ENCODE measurements around the gene TSPAN9. TPM values are rescaled to one million over a fixed set of nuclear protein-coding genes. Genes with fewer than 3 reads are reported as not detected.

Gene TSPAN9
- polyA plus RNA-seq, 3 donors from 2014 or later = 0.44 TPM; not detected in 2

GRCh38 chr12:3077572-3078081, 448 bp downstream of the TSPAN9 start:
- H3K9me3 Mint-ChIP-seq = no peaks in the 10 kb centered on the region
- H3K4me1 Mint-ChIP-seq = peaks cover 5 to 16% of the 10 kb centered on the region in 2 donors
- peak in 2 of 3 donors; percentile 6 to 14 for DNase-seq
- peak overlapping the region in 3 of 6 donors; percentile 7 to 61 (median 31) for H3K27ac Mint-ChIP-seq
- no peaks in the 10 kb centered on the region for H3K36me3 Mint-ChIP-seq
- peak overlapping the region; percentile 74 to 87 (median 82) for H3K4me3 Mint-ChIP-seq
- H3K27me3 Mint-ChIP-seq (ENCODE audit: low read depth in 3 of 3) = peaks cover 0 to 9% (median 5%) of the 10 kb centered on the region in 3 donors

DNA sequence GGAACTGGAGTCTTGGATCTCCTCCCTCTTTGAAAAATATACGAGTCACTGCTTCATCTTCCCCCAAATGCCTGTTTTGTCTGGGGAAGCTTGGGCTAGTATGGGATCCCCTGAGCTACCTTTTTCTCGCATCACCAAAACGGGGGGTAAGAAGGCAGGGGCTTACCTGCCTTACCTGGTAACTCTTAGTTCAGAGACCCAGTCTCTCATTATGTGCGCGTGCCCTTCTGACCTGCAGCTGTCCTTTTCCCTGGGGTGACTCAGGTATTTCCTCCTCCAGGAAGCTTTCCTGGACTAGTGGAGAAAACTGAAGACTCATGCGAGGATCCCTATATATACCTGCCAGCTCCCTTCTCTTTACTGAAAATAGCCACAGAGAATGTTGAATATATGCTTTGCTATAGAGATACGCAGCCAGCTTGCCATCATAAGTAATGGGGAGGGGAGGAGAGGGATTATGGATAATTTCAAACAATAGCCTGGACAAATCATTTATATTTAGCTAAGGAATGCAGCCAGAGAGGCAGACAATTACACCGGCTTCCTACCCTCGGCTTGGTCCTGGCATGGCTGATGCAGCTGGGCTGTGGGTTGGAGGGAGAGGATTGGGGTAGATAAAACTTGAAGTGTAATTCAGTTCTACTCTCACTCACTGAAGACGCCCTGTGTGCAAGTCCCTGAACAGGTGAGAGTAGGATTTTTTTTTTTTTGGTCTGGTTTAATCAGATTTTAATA, 1.1 kb downstream of the TSPAN9 start:
- no peaks in the 10 kb centered on the region for H3K9me3 Mint-ChIP-seq
- H3K27me3 Mint-ChIP-seq (ENCODE audit: low read depth in 3 of 3) = peaks cover 0 to 8% (median 5%) of the 10 kb centered on the region in 3 donors
- no peaks in the 10 kb centered on the region for H3K36me3 Mint-ChIP-seq
- peak overlapping the region; percentile 74 to 87 (median 82) for H3K4me3 Mint-ChIP-seq
- peaks cover 5 to 16% of the 10 kb centered on the region in 2 donors for H3K4me1 Mint-ChIP-seq
- DNase-seq = no peak
- peak overlapping the region in 3 of 6 donors; percentile 7 to 61 (median 31) for H3K27ac Mint-ChIP-seq

GRCh38 chr12:3081091-3081490, 3.9 kb downstream of the TSPAN9 start:
- H3K27ac Mint-ChIP-seq = no peak overlapping the region
- DNase-seq = no peak
- peaks cover 2 to 5% (median 3%) of the 10 kb centered on the region in 3 donors for H3K27me3 Mint-ChIP-seq (ENCODE audit: low read depth in 3 of 3)
- peaks cover 5 to 10% of the 10 kb centered on the region in 2 donors for H3K4me1 Mint-ChIP-seq
- no peak overlapping the region for H3K4me3 Mint-ChIP-seq
- no peaks in the 10 kb centered on the region for H3K9me3 Mint-ChIP-seq
- no peaks in the 10 kb centered on the region for H3K36me3 Mint-ChIP-seq

- no peak overlapping the region for H3K4me3 Mint-ChIP-seq
- peaks cover 2 to 5% (median 3%) of the 10 kb centered on the region in 3 donors for H3K27me3 Mint-ChIP-seq (ENCODE audit: low read depth in 3 of 3)
- DNase-seq = no peak
- peaks cover 5 to 7% of the 10 kb centered on the region in 2 donors for H3K4me1 Mint-ChIP-seq
- H3K9me3 Mint-ChIP-seq = no peaks in the 10 kb centered on the region
- no peak overlapping the region for H3K27ac Mint-ChIP-seq
- no peaks in the 10 kb centered on the region for H3K36me3 Mint-ChIP-seq
These were observed 4.7 kb downstream of the TSPAN9 start for GRCh38 chr12:3081886-3082285.

- Mint-ChIP-seq H3K27ac (no peak overlapping the region), H3K27me3 (ENCODE audit: low read depth in 3 of 3) (peaks cover 2 to 3% (median 3%) of the 10 kb centered on the region in 3 donors), H3K36me3 (no peaks in the 10 kb centered on the region), H3K9me3 (no peaks in the 10 kb centered on the region), H3K4me3 (no peak overlapping the region), H3K4me1 (peaks cover 0 to 2% of the 10 kb centered on the region in 2 donors)
- no peak for DNase-seq
These were observed 6.2 kb downstream of the TSPAN9 start for GRCh38 chr12:3083241-3083920.

GRCh38 chr12:3083921-3084347, 6.8 kb downstream of the TSPAN9 start:
- no peaks in the 10 kb centered on the region for H3K9me3 Mint-ChIP-seq

DNA sequence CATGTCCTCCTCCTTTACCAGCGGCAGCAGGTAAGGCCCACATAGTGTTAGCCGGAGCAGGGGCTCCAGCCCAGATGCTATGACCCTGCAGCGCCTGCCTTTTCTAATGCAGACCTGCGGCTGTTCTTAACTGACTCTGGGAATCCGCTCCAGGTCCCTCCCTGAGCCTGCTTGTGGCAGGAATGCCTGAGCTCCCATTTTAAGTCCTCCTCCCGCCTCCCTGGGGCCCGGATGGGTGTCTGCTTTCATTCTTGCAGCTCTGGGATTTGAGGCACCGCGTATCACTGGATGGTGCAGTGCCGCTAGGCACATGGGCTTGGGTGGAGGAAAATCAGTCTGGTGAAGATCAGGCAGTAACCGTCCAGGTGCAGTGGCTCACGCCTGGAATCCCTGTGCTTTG, 7.6 kb downstream of the TSPAN9 start:
- Mint-ChIP-seq H3K4me3 (no peak overlapping the region), H3K36me3 (no peaks in the 10 kb centered on the region), H3K4me1 (peaks cover 0 to 2% of the 10 kb centered on the region in 2 donors), H3K27me3 (ENCODE audit: low read depth in 3 of 3) (peaks cover 2 to 3% (median 3%) of the 10 kb centered on the region in 3 donors), H3K9me3 (no peaks in the 10 kb centered on the region), H3K27ac (no peak overlapping the region)
- no peak for DNase-seq

More at GRCh38 chr12:3083921-3084347, 6.8 kb downstream of the TSPAN9 start:
- no peak overlapping the region for H3K4me3 Mint-ChIP-seq
- H3K27ac Mint-ChIP-seq = no peak overlapping the region
- no peak for DNase-seq
- peaks cover 2 to 3% (median 3%) of the 10 kb centered on the region in 3 donors for H3K27me3 Mint-ChIP-seq (ENCODE audit: low read depth in 3 of 3)
- peaks cover 0 to 2% of the 10 kb centered on the region in 2 donors for H3K4me1 Mint-ChIP-seq
- H3K36me3 Mint-ChIP-seq = no peaks in the 10 kb centered on the region

- Mint-ChIP-seq H3K27ac (no peak overlapping the region), H3K4me3 (no peak overlapping the region), H3K4me1 (peaks cover 0 to 2% of the 10 kb centered on the region in 2 donors), H3K36me3 (no peaks in the 10 kb centered on the region), H3K27me3 (ENCODE audit: low read depth in 3 of 3) (peaks cover 2 to 3% (median 3%) of the 10 kb centered on the region in 3 donors), H3K9me3 (no peaks in the 10 kb centered on the region)
- DNase-seq = no peak
These were observed 8.4 kb downstream of the TSPAN9 start for GRCh38 chr12:3085341-3086139.

- H3K27me3 Mint-ChIP-seq (ENCODE audit: low read depth in 3 of 3) = peaks cover 2 to 3% (median 3%) of the 10 kb centered on the region in 3 donors
- no peak for DNase-seq
- no peaks in the 10 kb centered on the region for H3K36me3 Mint-ChIP-seq
- H3K4me1 Mint-ChIP-seq = peaks cover 0 to 2% of the 10 kb centered on the region in 2 donors
- no peak overlapping the region for H3K4me3 Mint-ChIP-seq
- H3K27ac Mint-ChIP-seq = no peak overlapping the region
- no peaks in the 10 kb centered on the region for H3K9me3 Mint-ChIP-seq
These were observed 9.0 kb downstream of the TSPAN9 start for GRCh38 chr12:3086211-3086610.

DNA sequence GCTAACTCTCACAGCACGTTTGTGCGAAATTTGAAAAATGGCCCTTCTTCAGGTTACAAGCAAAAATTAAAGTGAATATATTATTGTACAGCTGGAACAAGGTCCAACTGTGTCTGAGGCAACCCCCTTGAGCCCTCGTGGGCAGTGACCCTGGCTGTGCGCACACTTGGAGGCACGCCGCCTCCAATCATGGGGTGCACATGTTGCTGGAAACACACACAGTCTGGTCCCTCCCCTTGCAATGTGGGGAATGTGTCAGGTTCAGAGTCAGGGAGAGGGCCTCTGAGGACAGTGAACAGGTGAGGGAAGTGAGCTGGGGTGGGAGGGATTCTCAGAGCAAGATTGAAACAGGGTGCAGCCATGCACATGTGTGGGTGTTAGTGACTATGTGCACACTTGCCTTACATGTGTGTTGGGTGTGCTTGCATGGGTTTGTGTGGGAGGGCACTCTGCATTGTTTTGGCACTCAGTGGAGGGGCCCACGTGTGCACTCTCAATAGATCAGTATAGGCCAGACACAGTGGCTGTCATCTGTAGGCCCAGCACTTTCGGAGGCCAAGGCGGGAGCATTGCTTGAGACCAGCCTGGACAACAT, 9.6 kb downstream of the TSPAN9 start:
- Mint-ChIP-seq H3K4me3 (no peak overlapping the region), H3K27ac (no peak overlapping the region), H3K27me3 (ENCODE audit: low read depth in 3 of 3) (peaks cover 2 to 5% (median 3%) of the 10 kb centered on the region in 3 donors), H3K4me1 (peaks cover 0 to 2% of the 10 kb centered on the region in 2 donors), H3K9me3 (no peaks in the 10 kb centered on the region), H3K36me3 (no peaks in the 10 kb centered on the region)
- DNase-seq = no peak

GRCh38 chr12:3087758-3088650, 10.8 kb downstream of the TSPAN9 start:
- H3K36me3 Mint-ChIP-seq = no peaks in the 10 kb centered on the region
- no peak overlapping the region for H3K27ac Mint-ChIP-seq
- peaks cover 2 to 5% (median 3%) of the 10 kb centered on the region in 3 donors for H3K27me3 Mint-ChIP-seq (ENCODE audit: low read depth in 3 of 3)
- H3K9me3 Mint-ChIP-seq = no peaks in the 10 kb centered on the region
- no peaks in the 10 kb centered on the region for H3K4me1 Mint-ChIP-seq
- no peak for DNase-seq
- H3K4me3 Mint-ChIP-seq = no peak overlapping the region

DNA sequence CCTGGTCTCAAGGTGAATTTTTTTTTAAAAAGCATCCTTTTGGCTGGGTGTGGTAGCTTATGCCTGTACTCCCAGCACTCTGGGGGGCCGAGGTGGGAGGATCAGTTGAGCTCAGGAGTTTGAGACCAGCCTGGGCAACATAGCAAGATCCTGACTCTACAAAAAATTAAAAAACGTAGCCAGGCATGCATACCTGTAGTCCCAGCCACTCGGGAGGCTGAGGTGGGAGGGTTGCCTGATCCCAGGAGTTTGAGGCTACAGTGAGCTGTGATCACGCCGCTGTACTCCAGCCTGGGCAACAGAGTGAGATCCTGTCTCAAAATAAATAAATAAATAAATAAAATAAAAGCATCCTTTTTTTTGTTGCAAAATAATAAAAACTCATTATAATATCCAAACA, 12.4 kb downstream of the TSPAN9 start:
- no peaks in the 10 kb centered on the region for H3K36me3 Mint-ChIP-seq
- peaks cover under 1 to 2% (median 2%) of the 10 kb centered on the region in 3 donors for H3K27me3 Mint-ChIP-seq (ENCODE audit: low read depth in 3 of 3)
- H3K9me3 Mint-ChIP-seq = no peaks in the 10 kb centered on the region
- H3K27ac Mint-ChIP-seq = no peak overlapping the region
- no peaks in the 10 kb centered on the region for H3K4me1 Mint-ChIP-seq
- H3K4me3 Mint-ChIP-seq = no peak overlapping the region
- no peak for DNase-seq
